OCI-LY1 (cell line): Measurements from ENCODE around the gene GJB2.
A peak's percentile ranks its signal among the peaks of the same experiment; 100 is the strongest.

Source experiments
- H2AFZ ChIP-seq: fragments of 200-600 bp; sonication (generic), shearing (Covaris generic); 2 replicates; pipeline ENCODE4 v1.6.0; 2014; ENCODE audit warnings: antibody characterized with exemption, mild to moderate bottlenecking, low read length
- H3F3A ChIP-seq: fragments of 200-600 bp; sonication (generic), shearing (Covaris generic); 2 replicates; pipeline ENCODE4 v1.6.0; 2014; ENCODE audit warnings: mild to moderate bottlenecking, antibody characterized with exemption, low read length, moderate library complexity; ENCODE audit not compliant: insufficient read depth
- H3K27ac ChIP-seq: fragments of 200-600 bp; sonication (generic); 2 replicates; pipeline ENCODE4 v1.5.1; 2014; ENCODE audit warnings: low read length, mixed run types, mild to moderate bottlenecking, low read depth; ENCODE audit not compliant: poor library complexity, severe bottlenecking
- H3K27me3 ChIP-seq: fragments of 200-600 bp; sonication (generic); 2 replicates; pipeline ENCODE4 v1.6.0; 2014; ENCODE audit warnings: antibody characterized with exemption, mild to moderate bottlenecking, low read length, moderate library complexity; ENCODE audit not compliant: insufficient read depth
- H3K36me3 ChIP-seq: fragments of 200-600 bp; sonication (generic); 2 replicates; pipeline ENCODE4 v1.6.1; 2014; ENCODE audit warnings: mild to moderate bottlenecking, antibody characterized with exemption, low read length, moderate library complexity, mixed read lengths; ENCODE audit not compliant: insufficient read depth
- H3K4me1 ChIP-seq: fragments of 200-600 bp; sonication (generic); 2 replicates; pipeline ENCODE4 v1.5.1; 2014; ENCODE audit warnings: mild to moderate bottlenecking, low read length, moderate library complexity; ENCODE audit not compliant: insufficient read depth, severe bottlenecking
- H3K4me2 ChIP-seq: fragments of 200-600 bp; sonication (generic), shearing (Covaris generic); 2 replicates; pipeline ENCODE4 v1.6.1; 2014; ENCODE audit warnings: low read length
- H3K4me3 ChIP-seq: fragments of 200-600 bp; sonication (generic); 2 replicates; pipeline ENCODE4 v1.5.1; 2014; ENCODE audit warnings: low read length, low read depth, mild to moderate bottlenecking, mixed read lengths; ENCODE audit not compliant: poor library complexity, severe bottlenecking
- H3K79me2 ChIP-seq: fragments of 200-600 bp; shearing (Covaris generic); 2 replicates; pipeline ENCODE4 v1.6.1; 2016; ENCODE audit warnings: mixed run types, low read length, mixed read lengths; ENCODE audit not compliant: insufficient read depth
- H3K9ac ChIP-seq: fragments of 200-600 bp; sonication (generic), shearing (Covaris generic); 2 replicates; pipeline ENCODE4 v1.6.1; 2014; ENCODE audit warnings: mild to moderate bottlenecking, low read length, mixed read lengths
- H3K9me2 ChIP-seq: fragments of 200-600 bp; sonication (generic), shearing (Covaris generic); 2 replicates; pipeline ENCODE4 v1.6.1; 2014; ENCODE audit warnings: low read depth, mild to moderate bottlenecking, low read length, mixed read lengths
- H3K9me3 ChIP-seq: fragments of 200-600 bp; shearing (Covaris generic); 2 replicates; pipeline ENCODE4 v1.6.1; 2014; ENCODE audit warnings: low read length, mixed read lengths
- H4K20me1 ChIP-seq: fragments of 200-600 bp; sonication (generic), shearing (Covaris generic); 2 replicates; pipeline ENCODE4 v1.6.0; 2016; ENCODE audit warnings: mild to moderate bottlenecking, low read length; ENCODE audit not compliant: insufficient read depth
- EZH2 ChIP-seq: fragments of 200-600 bp; sonication (generic), shearing (Covaris generic); IDR thresholded peaks from 2 replicates; pipeline ENCODE4 v1.8.0; 2017; ENCODE audit warnings: borderline replicate concordance, mixed run types, mild to moderate bottlenecking, antibody characterized with exemption, low read length, moderate library complexity, mixed read lengths
- TF ChIP-seq, protein P1 (sequence below): fragments of 200-600 bp; sonication (generic), shearing (Covaris generic); IDR thresholded peaks from 2 replicates; pipeline ENCODE4 v1.5.1; 2017; ENCODE audit warnings: mild to moderate bottlenecking, antibody characterized with exemption, low read length, moderate library complexity, mixed read lengths

The GJB2 gene

DNA sequence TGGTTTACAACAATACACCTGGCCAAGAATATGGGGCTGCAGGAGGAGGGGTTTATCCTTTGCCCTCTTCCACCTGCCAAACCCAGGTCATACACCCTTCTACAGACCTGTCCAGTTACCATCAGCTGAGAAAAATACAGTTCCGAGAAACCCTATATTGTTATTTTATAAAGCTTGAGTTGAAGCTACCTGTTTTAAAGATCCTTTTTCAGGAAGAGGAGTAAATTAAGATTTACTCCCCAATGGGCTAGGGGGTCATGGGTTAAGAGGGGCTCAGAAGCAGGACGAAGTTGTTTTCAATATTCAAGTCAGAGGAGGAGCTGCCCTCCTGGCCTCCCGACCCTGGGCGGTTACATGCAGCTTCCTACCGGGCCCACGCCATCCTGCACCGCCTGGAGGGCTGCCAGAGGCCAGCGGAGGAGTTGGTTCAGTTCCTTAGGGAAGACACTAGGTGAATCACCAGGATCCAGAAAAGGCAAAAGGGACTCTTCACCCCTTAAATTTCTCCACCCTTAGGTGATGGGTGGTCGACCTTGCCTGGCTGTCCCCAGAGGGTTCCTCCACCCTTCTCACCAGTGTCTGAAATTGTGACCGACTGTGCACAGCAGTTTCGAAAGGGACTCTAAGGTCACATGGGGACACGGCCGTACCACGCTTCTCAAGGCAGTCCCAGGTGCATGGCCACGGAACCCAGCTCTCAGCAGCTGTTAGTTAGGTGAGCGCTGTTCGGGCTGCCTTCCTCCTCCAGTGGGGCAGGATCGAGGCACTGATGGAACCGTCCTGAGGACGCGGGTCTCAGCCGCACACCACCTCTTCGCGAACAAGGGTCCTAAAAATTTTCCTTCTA, 1.2 kb downstream of the GJB2 start:
- H3K9me3 ChIP-seq: no peaks in the 10 kb centered on the region
- no peaks in the 10 kb centered on the region for H4K20me1 ChIP-seq
- H3K27ac ChIP-seq: no peak overlapping the region
- H3F3A ChIP-seq: no peaks in the 10 kb centered on the region
- no peaks in the 10 kb centered on the region for H3K9me2 ChIP-seq
- 0 out of 2 replicates have a peak overlapping the region, but pooled peaks have one; percentile 1 for H3K4me2 ChIP-seq
- no peaks in the 10 kb centered on the region for H3K36me3 ChIP-seq
- H3K9ac ChIP-seq: no peak overlapping the region
- 0 out of 2 replicates have a peak, but pooled peaks cover 6% of the 10 kb centered on the region for H3K27me3 ChIP-seq
- no peak overlapping the region for H2AFZ ChIP-seq
- TF ChIP-seq EZH2: no peak
- TF ChIP-seq, protein P1, sequence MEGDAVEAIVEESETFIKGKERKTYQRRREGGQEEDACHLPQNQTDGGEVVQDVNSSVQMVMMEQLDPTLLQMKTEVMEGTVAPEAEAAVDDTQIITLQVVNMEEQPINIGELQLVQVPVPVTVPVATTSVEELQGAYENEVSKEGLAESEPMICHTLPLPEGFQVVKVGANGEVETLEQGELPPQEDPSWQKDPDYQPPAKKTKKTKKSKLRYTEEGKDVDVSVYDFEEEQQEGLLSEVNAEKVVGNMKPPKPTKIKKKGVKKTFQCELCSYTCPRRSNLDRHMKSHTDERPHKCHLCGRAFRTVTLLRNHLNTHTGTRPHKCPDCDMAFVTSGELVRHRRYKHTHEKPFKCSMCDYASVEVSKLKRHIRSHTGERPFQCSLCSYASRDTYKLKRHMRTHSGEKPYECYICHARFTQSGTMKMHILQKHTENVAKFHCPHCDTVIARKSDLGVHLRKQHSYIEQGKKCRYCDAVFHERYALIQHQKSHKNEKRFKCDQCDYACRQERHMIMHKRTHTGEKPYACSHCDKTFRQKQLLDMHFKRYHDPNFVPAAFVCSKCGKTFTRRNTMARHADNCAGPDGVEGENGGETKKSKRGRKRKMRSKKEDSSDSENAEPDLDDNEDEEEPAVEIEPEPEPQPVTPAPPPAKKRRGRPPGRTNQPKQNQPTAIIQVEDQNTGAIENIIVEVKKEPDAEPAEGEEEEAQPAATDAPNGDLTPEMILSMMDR: no peak
- no peaks in the 10 kb centered on the region for H3K4me1 ChIP-seq
- no peaks in the 10 kb centered on the region for H3K79me2 ChIP-seq
- no peak overlapping the region for H3K4me3 ChIP-seq

DNA sequence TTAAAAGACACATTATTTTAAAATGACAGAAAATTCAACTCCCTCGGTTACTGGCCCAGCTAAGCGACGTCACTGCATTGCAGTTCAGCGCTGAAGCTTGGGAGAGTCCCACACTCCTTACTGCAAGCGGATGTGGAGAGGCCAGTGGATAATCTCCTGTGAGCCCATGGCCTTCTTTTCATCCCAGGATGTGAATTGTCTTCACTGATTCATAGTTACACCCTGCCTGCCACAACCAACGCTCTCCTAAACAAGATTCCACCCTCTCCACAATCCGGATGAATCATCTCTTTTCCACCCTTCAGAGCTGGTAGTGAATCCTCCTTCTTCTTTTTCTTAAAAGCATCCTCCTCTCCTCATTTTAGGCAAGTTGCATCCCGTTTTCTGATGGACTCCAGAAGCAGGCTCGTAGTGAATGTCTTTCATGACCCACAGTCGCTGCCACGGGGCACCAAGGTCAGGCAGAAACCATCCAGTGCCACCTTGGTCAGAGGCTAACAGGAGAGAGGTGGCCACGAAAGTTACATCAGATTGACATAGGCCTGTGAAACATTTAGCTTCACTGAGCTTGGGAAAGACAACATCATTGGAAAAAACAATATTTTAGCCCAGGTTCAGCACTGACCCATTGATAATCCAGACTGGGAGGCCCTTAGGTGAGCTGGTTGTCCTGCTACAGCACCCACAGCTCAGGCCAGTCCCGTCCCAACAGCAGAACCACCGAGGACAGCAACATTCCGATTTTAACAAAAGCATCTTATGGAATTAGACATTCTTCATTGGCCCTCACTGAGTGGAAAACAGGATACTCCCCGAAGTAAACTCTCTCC, 2.0 kb downstream of the GJB2 start:
- H3K79me2 ChIP-seq: no peaks in the 10 kb centered on the region
- H3K4me1 ChIP-seq: no peaks in the 10 kb centered on the region
- TF ChIP-seq, protein P1: no peak
- TF ChIP-seq EZH2: no peak
- H3K9me3 ChIP-seq: no peaks in the 10 kb centered on the region
- H3F3A ChIP-seq: no peaks in the 10 kb centered on the region
- H3K27ac ChIP-seq: no peak overlapping the region
- H4K20me1 ChIP-seq: no peaks in the 10 kb centered on the region
- H2AFZ ChIP-seq: no peak overlapping the region
- no peaks in the 10 kb centered on the region for H3K36me3 ChIP-seq
- no peak overlapping the region for H3K9ac ChIP-seq
- no peak overlapping the region for H3K4me2 ChIP-seq
- H3K27me3 ChIP-seq: 0 out of 2 replicates have a peak, but pooled peaks cover 6% of the 10 kb centered on the region
- H3K9me2 ChIP-seq: no peaks in the 10 kb centered on the region
- H3K4me3 ChIP-seq: no peak overlapping the region

DNA sequence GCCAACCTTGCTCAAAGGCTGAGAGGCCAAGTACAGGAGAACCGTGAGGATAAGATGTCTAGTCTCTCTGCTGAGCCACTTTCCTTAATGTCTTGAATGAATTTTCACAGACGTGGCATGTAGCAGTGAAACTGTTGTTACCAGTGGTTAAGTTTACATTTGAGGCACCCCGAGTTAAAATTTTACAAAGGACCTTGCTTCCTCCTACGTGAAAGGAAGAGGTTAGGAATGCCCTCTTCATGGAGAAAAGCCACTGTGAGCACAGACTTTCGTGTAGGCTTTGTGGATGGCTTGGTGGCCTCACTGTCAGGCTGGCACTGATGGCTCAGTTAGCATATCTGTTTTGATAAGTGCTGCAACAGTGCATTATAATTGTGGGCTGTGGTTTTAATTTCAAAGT, 2.7 kb downstream of the GJB2 start:
- 0 out of 2 replicates have a peak, but pooled peaks cover 6% of the 10 kb centered on the region for H3K27me3 ChIP-seq

More for the DNA sequence above, 2.7 kb downstream of the GJB2 start:
- no peak overlapping the region for H3K27ac ChIP-seq
- no peaks in the 10 kb centered on the region for H3K79me2 ChIP-seq
- H3K4me2 ChIP-seq: no peak overlapping the region
- no peaks in the 10 kb centered on the region for H3K9me2 ChIP-seq
- no peak overlapping the region for H2AFZ ChIP-seq
- H3K4me3 ChIP-seq: no peak overlapping the region
- no peaks in the 10 kb centered on the region for H3K9me3 ChIP-seq
- H3K9ac ChIP-seq: no peak overlapping the region
- no peaks in the 10 kb centered on the region for H3K36me3 ChIP-seq
- TF ChIP-seq, protein P1: no peak
- TF ChIP-seq EZH2: no peak
- H3F3A ChIP-seq: no peaks in the 10 kb centered on the region
- H4K20me1 ChIP-seq: no peaks in the 10 kb centered on the region
- H3K4me1 ChIP-seq: no peaks in the 10 kb centered on the region
